HepG2 (cell line): ENCODE results near the gene GALNTL6. TPM values are rescaled to one million over a fixed set of nuclear protein-coding genes. Genes with fewer than 3 reads are reported as not detected.

ENCODE experiments used
- ATAC-seq: fragments of 200-7000 bp; cut with Tn5 transposase; 3 replicates; pipeline ENCODE4 v1.9.1; 2020; ENCODE audit warnings: mild to moderate bottlenecking, moderate library complexity
- BruUV-seq: library from RNA; stranded (reverse); fragments of 400-500 nt; replicated peaks from 2 replicates; lab custom pipeline; 2021; lab: Mats Ljungman, UMichigan
- CTCF ChIA-PET: fragments of 300-600 bp; formaldehyde crosslinking; extraction: SDS; loops from one replicate; lab custom pipeline; 2021; ENCODE audit warnings: low total read pairs, inconsistent platforms, low intra/inter-chr PET ratio; lab: Yijun Ruan, JAX
- POLR2A ChIA-PET: fragments of 350-600 bp; sonication (Branson Sonifier 250); formaldehyde crosslinking; loops from one replicate; lab custom pipeline; 2020; ENCODE audit warnings: antibody characterized with exemption, inconsistent platforms; lab: Yijun Ruan, JAX
- DNase-seq: peaks from one replicate; pipeline ENCODE4 v3.0.0-alpha.2; 2015; ENCODE audit warnings: low spot score
- FAIRE-seq: peaks from 3 replicates; lab custom pipeline; 2011; peaks lifted over from hg19 to GRCh38; lab: Jason Lieb, UNC
- H2AFZ ChIP-seq: one replicate; pipeline ENCODE4 v1.6.1; 2011; ENCODE audit warnings: low read length, inconsistent platforms
- H3K27ac ChIP-seq: fragments of 300-600 bp; 3 replicates; pipeline ENCODE4 v1.8.0; 2011; ENCODE audit warnings: mixed run types, mild to moderate bottlenecking, mixed read lengths, low read length, inconsistent platforms; ENCODE audit not compliant: insufficient read depth; ENCODE audit errors: extremely low read length
- H3K27me3 ChIP-seq, 2 experiments: fragments of 200-600 bp in 1 of 2; 2 replicates in 1 of 2; 3 replicates in 1 of 2; pipeline versions ENCODE4 v1.6.0 to v1.8.0; 2011; ENCODE audit warnings: low read length in 2 of 2, mild to moderate bottlenecking in 2 of 2, moderate library complexity in 2 of 2, inconsistent platforms in 1 of 2; ENCODE audit not compliant: insufficient read depth in 2 of 2, control insufficient read depth in 1 of 2
- H3K36me3 ChIP-seq, 2 experiments: fragments of 200-600 bp in 1 of 2; replicated peaks in 1 of 2; 2 replicates in 1 of 2; 3 replicates in 1 of 2; pipeline versions ENCODE4 v1.5.1 to v1.8.0; 2011; ENCODE audit warnings: low read length in 2 of 2, inconsistent platforms in 1 of 2; ENCODE audit not compliant: insufficient read depth in 2 of 2, control insufficient read depth in 1 of 2
- H3K4me1 ChIP-seq: 2 replicates; pipeline ENCODE4 v1.5.1; 2012; ENCODE audit warnings: low read length, inconsistent platforms; ENCODE audit not compliant: insufficient read depth
- H3K4me2 ChIP-seq: 2 replicates; pipeline ENCODE4 v1.6.0; 2011; ENCODE audit warnings: low read depth, low read length, inconsistent platforms
- H3K4me3 ChIP-seq, 3 experiments: fragments of 200-600 bp in 1 of 3; sonication (generic), shearing (Covaris generic) in 1 of 3; replicated peaks in 1 of 3; 2 replicates each; pipeline ENCODE4 v1.5.1; 2011 to 2016; ENCODE audit warnings: low read length in 3 of 3, inconsistent platforms in 2 of 3, low read depth in 2 of 3, mild to moderate bottlenecking in 2 of 3, control low read depth in 1 of 3, mixed read lengths in 1 of 3; ENCODE audit not compliant: insufficient read depth in 1 of 3
- H3K79me2 ChIP-seq: one replicate; pipeline ENCODE4 v1.6.1; 2011; ENCODE audit warnings: low read length, inconsistent platforms; ENCODE audit not compliant: insufficient read depth
- H3K9ac ChIP-seq: 2 replicates; pipeline ENCODE4 v1.6.0; 2011; ENCODE audit warnings: mild to moderate bottlenecking, low read depth, low read length, inconsistent platforms; ENCODE audit not compliant: insufficient read depth
- H3K9me3 ChIP-seq: 2 replicates; pipeline ENCODE4 v1.5.1; 2012; ENCODE audit warnings: mild to moderate bottlenecking, low read length
- H4K20me1 ChIP-seq: 2 replicates; pipeline ENCODE4 v1.6.0; 2011; ENCODE audit warnings: inconsistent platforms, mild to moderate bottlenecking, low read length, moderate library complexity; ENCODE audit not compliant: insufficient read depth
- ARNT ChIP-seq: fragments of 450-650 bp; IDR thresholded peaks from 2 replicates; pipeline ENCODE4 v1.6.1; 2017
- BCL6 ChIP-seq: IDR thresholded peaks from 2 replicates; pipeline ENCODE4 v1.6.1; 2016; ENCODE audit warnings: missing genetic modification reagents, missing compliant biosample characterization
- FOXA1 ChIP-seq, 2 experiments: fragments of 450-650 bp in 1 of 2; sonication (generic) in 1 of 2; formaldehyde crosslinking in 1 of 2; IDR thresholded peaks; 2 replicates each; pipeline versions ENCODE4 v1.4.0 to v1.6.1; 2016 to 2020; ENCODE audit warnings: missing genetic modification reagents in 1 of 2
- KDM6A ChIP-seq: IDR thresholded peaks from 2 replicates; pipeline ENCODE4 v1.6.1; 2016; ENCODE audit warnings: low read depth
- ZNF577 ChIP-seq: sonication (generic); formaldehyde crosslinking; IDR thresholded peaks from 2 replicates; pipeline ENCODE4 v1.4.0; 2020; ENCODE audit warnings: mild to moderate bottlenecking, low read depth, missing genetic modification reagents, borderline replicate concordance
- ZNF746 ChIP-seq: sonication (generic); formaldehyde crosslinking; IDR thresholded peaks from 2 replicates; pipeline ENCODE4 v1.8.0; 2022; ENCODE audit warnings: mild to moderate bottlenecking, missing genetic modification reagents
- ZSCAN25 ChIP-seq: sonication (generic); formaldehyde crosslinking; IDR thresholded peaks from 2 replicates; pipeline ENCODE4 v1.8.0; 2022; ENCODE audit warnings: mild to moderate bottlenecking, missing genetic modification reagents
- WGBS: methylation state at CpG from one replicate; pipeline ENCODE4 v1.1.6; 2017; ENCODE audit warnings: low lambda C conversion rate; 5-methylcytosine and 5-hydroxymethylcytosine counted together
- in situ Hi-C: cut with HindIII; loops from 2 replicates; pipeline ENCODE4 v1.10.0; 2017; ENCODE audit warnings: low pct_unique_long_range_greater_than_20kb; ENCODE audit not compliant: extremely low pct_ligation_motif_present
- intact Hi-C: fragments of 100-400 bp; cut with micrococcal nuclease; formaldehyde crosslinking; loops from one replicate; pipeline ENCODE4 v1.10.0; 2022; ENCODE audit not compliant: unreplicated experiment
- polyA plus RNA-seq, 8 experiments: library from polyadenylated mRNA; depleted of rRNA in 3 of 8; stranded (reverse) in 7 of 8; unstranded in 1 of 8; fragments of >200 nt; fragmentation: Illumina TruSeq in 4 of 8; extraction: Trizol in 4 of 8; gene quantifications; 2 replicates each; pipeline versions ENCODE4 v1.2.1 to v1.2.3, GENCODE V29; 2011 to 2016; ENCODE audit warnings: low read depth in 4 of 8, missing spikeins in 1 of 8, mixed read lengths in 1 of 8; ENCODE audit not compliant: insufficient read depth in 1 of 8
- total RNA-seq, 5 experiments: library from RNA; depleted of rRNA; stranded (reverse); fragments of >200 nt; fragmentation: Illumina TruSeq; extraction: Trizol; gene quantifications; 2 replicates each; pipeline ENCODE4 v1.2.3, GENCODE V29; 2016; ENCODE audit warnings: low read depth in 1 of 5
- TF ChIP-seq, protein P1 (sequence below): sonication (generic); formaldehyde crosslinking; IDR thresholded peaks from 2 replicates; pipeline ENCODE4 v1.4.0; 2020; ENCODE audit warnings: mild to moderate bottlenecking, missing genetic modification reagents
- TF ChIP-seq, protein P2 (sequence below): sonication (generic); formaldehyde crosslinking; IDR thresholded peaks from 2 replicates; pipeline ENCODE4 v1.5.0; 2020; ENCODE audit warnings: missing genetic modification reagents
- TF ChIP-seq, protein P3 (sequence below): IDR thresholded peaks from 2 replicates; pipeline ENCODE4 v1.6.1; 2012; ENCODE audit warnings: low read length, improper control_type of control experiment

The GALNTL6 gene
- total and polyA plus RNA-seq, 2 of the 13 experiments (the other 11 are each of a cell fraction or from before 2014, with no cell fraction given): not detected

DNA sequence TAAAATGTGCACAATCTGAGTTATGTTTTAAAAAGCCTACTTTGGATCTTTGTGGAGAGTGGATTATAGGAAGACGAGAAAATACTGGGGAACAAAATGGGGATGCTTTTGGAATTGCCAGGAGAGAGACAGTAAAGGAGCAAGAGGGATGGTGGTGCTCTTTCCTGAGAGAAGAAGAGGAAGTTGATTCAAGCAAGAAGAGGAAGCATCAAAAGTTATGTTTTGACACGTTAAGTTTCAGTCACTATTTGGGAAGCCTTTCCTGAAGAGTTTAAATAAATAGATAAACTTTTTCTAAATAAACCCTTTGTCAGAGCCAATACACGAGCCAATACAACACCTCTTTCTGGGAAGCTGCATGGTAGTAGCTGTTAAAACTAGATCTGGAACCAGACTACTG is 394.1 kb downstream of the GALNTL6 start:
- no peaks in the 10 kb centered on the region for H3K79me2 ChIP-seq
- no peak for DNase-seq
- WGBS: 2% methylated on average over 3 of the region's 3 CpGs
- H3K27ac ChIP-seq: no peak overlapping the region
- no peaks in the 10 kb centered on the region for H3K9me3 ChIP-seq
- TF ChIP-seq ZSCAN25: no peak
- TF ChIP-seq, protein P1, sequence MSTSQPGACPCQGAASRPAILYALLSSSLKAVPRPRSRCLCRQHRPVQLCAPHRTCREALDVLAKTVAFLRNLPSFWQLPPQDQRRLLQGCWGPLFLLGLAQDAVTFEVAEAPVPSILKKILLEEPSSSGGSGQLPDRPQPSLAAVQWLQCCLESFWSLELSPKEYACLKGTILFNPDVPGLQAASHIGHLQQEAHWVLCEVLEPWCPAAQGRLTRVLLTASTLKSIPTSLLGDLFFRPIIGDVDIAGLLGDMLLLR (CRISPR knock-in tag): no peak
- no peak for TF ChIP-seq KDM6A (CRISPR knock-in tag)
- TF ChIP-seq BCL6 (CRISPR knock-in tag): no peak
- no peak for TF ChIP-seq ZNF746 (CRISPR knock-in tag)
- no peak for TF ChIP-seq ARNT
- TF ChIP-seq, protein P2, sequence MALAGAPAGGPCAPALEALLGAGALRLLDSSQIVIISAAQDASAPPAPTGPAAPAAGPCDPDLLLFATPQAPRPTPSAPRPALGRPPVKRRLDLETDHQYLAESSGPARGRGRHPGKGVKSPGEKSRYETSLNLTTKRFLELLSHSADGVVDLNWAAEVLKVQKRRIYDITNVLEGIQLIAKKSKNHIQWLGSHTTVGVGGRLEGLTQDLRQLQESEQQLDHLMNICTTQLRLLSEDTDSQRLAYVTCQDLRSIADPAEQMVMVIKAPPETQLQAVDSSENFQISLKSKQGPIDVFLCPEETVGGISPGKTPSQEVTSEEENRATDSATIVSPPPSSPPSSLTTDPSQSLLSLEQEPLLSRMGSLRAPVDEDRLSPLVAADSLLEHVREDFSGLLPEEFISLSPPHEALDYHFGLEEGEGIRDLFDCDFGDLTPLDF (CRISPR knock-in tag): no peak
- TF ChIP-seq FOXA1 (IDR thresholded peaks at IDR 0.05): no peak
- no peak for TF ChIP-seq FOXA1 (CRISPR knock-in tag; IDR thresholded peaks at IDR 0.05)
- TF ChIP-seq ZNF577 (CRISPR knock-in tag): no peak
- TF ChIP-seq, protein P3, sequence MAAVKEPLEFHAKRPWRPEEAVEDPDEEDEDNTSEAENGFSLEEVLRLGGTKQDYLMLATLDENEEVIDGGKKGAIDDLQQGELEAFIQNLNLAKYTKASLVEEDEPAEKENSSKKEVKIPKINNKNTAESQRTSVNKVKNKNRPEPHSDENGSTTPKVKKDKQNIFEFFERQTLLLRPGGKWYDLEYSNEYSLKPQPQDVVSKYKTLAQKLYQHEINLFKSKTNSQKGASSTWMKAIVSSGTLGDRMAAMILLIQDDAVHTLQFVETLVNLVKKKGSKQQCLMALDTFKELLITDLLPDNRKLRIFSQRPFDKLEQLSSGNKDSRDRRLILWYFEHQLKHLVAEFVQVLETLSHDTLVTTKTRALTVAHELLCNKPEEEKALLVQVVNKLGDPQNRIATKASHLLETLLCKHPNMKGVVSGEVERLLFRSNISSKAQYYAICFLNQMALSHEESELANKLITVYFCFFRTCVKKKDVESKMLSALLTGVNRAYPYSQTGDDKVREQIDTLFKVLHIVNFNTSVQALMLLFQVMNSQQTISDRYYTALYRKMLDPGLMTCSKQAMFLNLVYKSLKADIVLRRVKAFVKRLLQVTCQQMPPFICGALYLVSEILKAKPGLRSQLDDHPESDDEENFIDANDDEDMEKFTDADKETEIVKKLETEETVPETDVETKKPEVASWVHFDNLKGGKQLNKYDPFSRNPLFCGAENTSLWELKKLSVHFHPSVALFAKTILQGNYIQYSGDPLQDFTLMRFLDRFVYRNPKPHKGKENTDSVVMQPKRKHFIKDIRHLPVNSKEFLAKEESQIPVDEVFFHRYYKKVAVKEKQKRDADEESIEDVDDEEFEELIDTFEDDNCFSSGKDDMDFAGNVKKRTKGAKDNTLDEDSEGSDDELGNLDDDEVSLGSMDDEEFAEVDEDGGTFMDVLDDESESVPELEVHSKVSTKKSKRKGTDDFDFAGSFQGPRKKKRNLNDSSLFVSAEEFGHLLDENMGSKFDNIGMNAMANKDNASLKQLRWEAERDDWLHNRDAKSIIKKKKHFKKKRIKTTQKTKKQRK: no peak
- H3K4me1 ChIP-seq: no peaks in the 10 kb centered on the region
- CTCF ChIA-PET: no interaction called here
- H3K36me3 ChIP-seq: no peaks in the 10 kb centered on the region
- no peak overlapping the region for H3K9ac ChIP-seq
- ATAC-seq: no peak
- H3K4me3 ChIP-seq: no peak overlapping the region
- POLR2A ChIA-PET: no interaction called here
- no peak for FAIRE-seq
- H2AFZ ChIP-seq: no peak overlapping the region
- H4K20me1 ChIP-seq: no peaks in the 10 kb centered on the region
- BruUV-seq: no TSS peak
- H3K27me3 ChIP-seq: no peaks in the 10 kb centered on the region
- no peak overlapping the region for H3K4me2 ChIP-seq
- in situ Hi-C loops (loop anchor here (25.0 kb wide), 1 partner anchor 370 kb away; no protein-coding TSS in a partner anchor), intact Hi-C loops (loop anchor here (10.0 kb wide), 1 partner anchor 162 kb away; no protein-coding TSS in a partner anchor)
